Activated B cell treated with CpG ODN at 0.5 μM for 24 hours (primary cell): Measurements from ENCODE around the gene CEP70. TPM values are rescaled to one million over a fixed set of nuclear protein-coding genes. Genes with fewer than 3 reads are reported as not detected.
"Not testable (repeated sequence)": the region's sequence is repeated elsewhere in the genome, so short reads cannot be mapped to it uniquely, and the experiment has no call there.

Source experiments
- ATAC-seq: fragments of 200-7000 bp; cut with Tn5 transposase; one replicate; pipeline ENCODE4 v1.10.0; 2021; ENCODE audit warnings: low read depth, mild to moderate bottlenecking, moderate library complexity
- CTCF ChIA-PET: fragments of 350-600 bp; sonication (Branson Sonifier 250); formaldehyde crosslinking; loops from one replicate; lab custom pipeline; 2021; ENCODE audit warnings: antibody characterized with exemption; lab: Charles Lee
- POLR2A ChIA-PET: fragments of 350-600 bp; sonication (Branson Sonifier 250); formaldehyde crosslinking; loops from one replicate; lab custom pipeline; 2021; ENCODE audit warnings: antibody characterized with exemption; lab: Charles Lee
- DNase-seq: peaks from one replicate; pipeline ENCODE4 v3.0.0; 2022
- H3K27ac Mint-ChIP-seq: one replicate; pipeline ENCODE4 v1.8.0; 2020; ENCODE audit warnings: mixed read lengths
- H3K27me3 Mint-ChIP-seq: one replicate; pipeline ENCODE4 v1.8.0; 2021; ENCODE audit warnings: mixed read lengths
- H3K36me3 Mint-ChIP-seq: one replicate; pipeline ENCODE4 v1.8.0; 2021; ENCODE audit warnings: low read depth, mixed read lengths
- H3K4me1 Mint-ChIP-seq: one replicate; pipeline ENCODE4 v1.8.0; 2021; ENCODE audit warnings: mixed read lengths
- H3K4me3 Mint-ChIP-seq: one replicate; pipeline ENCODE4 v1.8.0; 2020; ENCODE audit warnings: mild to moderate bottlenecking, mixed read lengths
- H3K9me3 Mint-ChIP-seq: one replicate; pipeline ENCODE4 v1.8.0; 2020; ENCODE audit warnings: mixed read lengths
- CTCF ChIP-seq: fragments of 200-600 bp; IDR thresholded peaks from one replicate; pipeline ENCODE4 v1.8.0; 2022; ENCODE audit warnings: antibody characterized with exemption, mild to moderate bottlenecking
- intact Hi-C: fragments of 100-400 bp; cut with micrococcal nuclease; formaldehyde crosslinking; loops from one replicate; pipeline ENCODE4 v1.15.1; 2024
- total RNA-seq: library from RNA; stranded (reverse); gene quantifications from 2 replicates; pipeline ENCODE4 v1.2.3, GENCODE V29; 2022

CEP70 gene
- total RNA-seq, 1 donor from 2014 or later: 11.0 TPM

- ChIA-PET POLR2A (no interaction called here), CTCF (no interaction called here)
- Mint-ChIP-seq H3K4me1 (peaks cover under 1% of the 10 kb centered on the region), H3K4me3 (no peak overlapping the region), H3K36me3 (no peaks in the 10 kb centered on the region), H3K27ac (no peak overlapping the region), H3K9me3 (no peaks in the 10 kb centered on the region), H3K27me3 (no peaks in the 10 kb centered on the region)
- ATAC-seq (no peak), DNase-seq (no peak)
- no peak for TF ChIP-seq CTCF
- intact Hi-C loops: no loop called here
Observed at GRCh38 chr3:138588445-138588844, 5.6 kb downstream of the CEP70 start.

GRCh38 chr3:138587374-138587773 is 6.7 kb downstream of the CEP70 start:
- Mint-ChIP-seq H3K4me3 (no peak overlapping the region), H3K36me3 (no peaks in the 10 kb centered on the region), H3K9me3 (no peaks in the 10 kb centered on the region), H3K27me3 (no peaks in the 10 kb centered on the region), H3K27ac (no peak overlapping the region), H3K4me1 (no peaks in the 10 kb centered on the region)
- no peak for DNase-seq
- no peak for TF ChIP-seq CTCF
- intact Hi-C loops: no loop called here
- no peak for ATAC-seq
- ChIA-PET POLR2A (interaction anchor here (0.6 kb wide), 1 partner anchor 21 kb away, joined by 3 read pairs; the partner anchor contains the start of gene FAIM), CTCF (interaction anchor here (1.0 to 1.2 kb wide), 2 partner anchors 328 to 336 kb away, joined by 3 to 5 read pairs; no protein-coding TSS in a partner anchor)

- TF ChIP-seq CTCF: no peak
- no peak for ATAC-seq
- no peak overlapping the region for H3K27ac Mint-ChIP-seq
- H3K36me3 Mint-ChIP-seq: no peaks in the 10 kb centered on the region
- CTCF ChIA-PET: interaction anchor here (4.0 kb wide), 1 partner anchor 337 kb away, joined by 13 read pairs; no protein-coding TSS in a partner anchor
- POLR2A ChIA-PET: no interaction called here
- DNase-seq: no peak
- peaks cover 5% of the 10 kb centered on the region for H3K27me3 Mint-ChIP-seq
- peaks cover 4% of the 10 kb centered on the region for H3K9me3 Mint-ChIP-seq
- intact Hi-C loops: loop anchor here (1.0 kb wide), 1 partner anchor 15 kb away; the partner anchor contains the start of gene CEP70
- peaks cover 23% of the 10 kb centered on the region for H3K4me1 Mint-ChIP-seq
- no peak overlapping the region for H3K4me3 Mint-ChIP-seq
Observed at GRCh38 chr3:138578961-138579574, 15.0 kb downstream of the CEP70 start.

- H3K36me3 Mint-ChIP-seq: peaks cover 4% of the 10 kb centered on the region
- ChIA-PET POLR2A (interaction anchor here (0.6 to 1.5 kb wide), 4 partner anchors 16 to 811 kb away, joined by 3 to 9 read pairs (median 4); partner anchors contain the start of genes ARMC8, CEP70, COPB2 and FAIM), CTCF (interaction anchor here (1.1 to 4.0 kb wide), 3 partner anchors 14 to 337 kb away, joined by 3 to 13 read pairs (median 4); partner anchors contain the start of gene CEP70)
- H3K27me3 Mint-ChIP-seq: peaks cover 5% of the 10 kb centered on the region
- H3K4me1 Mint-ChIP-seq: peaks cover 23% of the 10 kb centered on the region
- H3K4me3 Mint-ChIP-seq: peak overlapping the region; percentile 37
- DNase-seq (no peak), ATAC-seq (peak; percentile 87)
- H3K9me3 Mint-ChIP-seq: peaks cover 6% of the 10 kb centered on the region
- no peak overlapping the region for H3K27ac Mint-ChIP-seq
- TF ChIP-seq CTCF: no peak
- intact Hi-C loops: loop anchor here (1.0 kb wide), 1 partner anchor 16 kb away; the partner anchor contains the start of gene CEP70
Observed at GRCh38 chr3:138578141-138578540, 15.9 kb downstream of the CEP70 start.

GRCh38 chr3:138573138-138573537 is 20.9 kb downstream of the CEP70 start:
- H3K36me3 Mint-ChIP-seq: peaks cover 12% of the 10 kb centered on the region
- ATAC-seq (no peak), DNase-seq (no peak)
- H3K4me3 Mint-ChIP-seq: no peak overlapping the region
- ChIA-PET CTCF (no interaction called here), POLR2A (no interaction called here)
- peaks cover 5% of the 10 kb centered on the region for H3K27me3 Mint-ChIP-seq
- peaks cover 6% of the 10 kb centered on the region for H3K4me1 Mint-ChIP-seq
- H3K9me3 Mint-ChIP-seq: peaks cover 8% of the 10 kb centered on the region
- TF ChIP-seq CTCF: no peak
- intact Hi-C loops: no loop called here
- H3K27ac Mint-ChIP-seq: no peak overlapping the region

- H3K27ac Mint-ChIP-seq, ATAC-seq, H3K27me3 Mint-ChIP-seq, H3K4me3 Mint-ChIP-seq, intact Hi-C loops, POLR2A ChIA-PET, H3K9me3 Mint-ChIP-seq, CTCF ChIA-PET, H3K4me1 Mint-ChIP-seq, DNase-seq: not testable (repeated sequence)
- H3K36me3 Mint-ChIP-seq: peaks cover 12% of the 10 kb centered on the region
Observed at GRCh38 chr3:138569624-138570023, 24.4 kb downstream of the CEP70 start.
